ENCODE results near the gene SCN1B.

GRCh38 chr19:35054626-35055025 is 24.4 kb downstream of the SCN1B start:
- TF ChIP-seq RAD21 (IDR thresholded peaks at IDR 0.05; ENCODE audit: low read depth) (no peak), EP300 (IDR thresholded peaks at IDR 0.05; ENCODE audit: borderline replicate concordance) (no peak), REST (IDR thresholded peaks at IDR 0.05; ENCODE audit: low read depth) (no peak), YY1 (IDR thresholded peaks at IDR 0.05; ENCODE audit: low read depth) (no peak), CEBPB (IDR thresholded peaks at IDR 0.05) (no peak), TCF12 (IDR thresholded peaks at IDR 0.05; ENCODE audit: low read depth) (no peak), CREB1 (IDR thresholded peaks at IDR 0.05; ENCODE audit: low read depth) (no peak), NFIC (IDR thresholded peaks at IDR 0.05) (no peak), TEAD4 (IDR thresholded peaks at IDR 0.05) (no peak), TAF1 (IDR thresholded peaks at IDR 0.05; ENCODE audit: low read depth) (no peak), FOXM1 (IDR thresholded peaks at IDR 0.05; ENCODE audit: borderline replicate concordance, low read depth) (no peak), MAX (IDR thresholded peaks at IDR 0.05) (no peak), EGR1 (IDR thresholded peaks at IDR 0.05) (no peak), ZBTB7A (IDR thresholded peaks at IDR 0.05; ENCODE audit: low read depth) (no peak)

Measured in Ishikawa (cell line).